ENCODE measurements around the gene CD164L2. TPM values are rescaled to one million over a fixed set of nuclear protein-coding genes. Genes with fewer than 3 reads are reported as not detected.

The CD164L2 gene
- total RNA-seq, 1 donor from 2014 or later, result not detected

GRCh38 chr1:27366411-27367159, 16.5 kb downstream of the CD164L2 start, which contains the start of gene MAP3K6:
Gene MAP3K6, minus strand, starts transcription at chr1:27366961. Its CDS starts 364 bp downstream, at chr1:27366597.
- H3K27me3 Mint-ChIP-seq (ENCODE audit: unreplicated experiment), result no peaks in the 10 kb centered on the region
- H3K9me3 Mint-ChIP-seq (ENCODE audit: unreplicated experiment), result no peaks in the 10 kb centered on the region

GRCh38 chr1:27366113-27366410, 17.1 kb downstream of the CD164L2 start:
- TF ChIP-seq CTCF (IDR thresholded peaks at IDR 0.05), result no peak
- Mint-ChIP-seq H3K36me3 (ENCODE audit: unreplicated experiment) (peaks cover 21% of the 10 kb centered on the region), H3K4me1 (ENCODE audit: unreplicated experiment) (peaks cover 30% of the 10 kb centered on the region), H3K27ac (ENCODE audit: unreplicated experiment) (peak overlapping the region; percentile 97), H3K4me3 (ENCODE audit: unreplicated experiment) (peak overlapping the region; percentile 87), H3K9me3 (ENCODE audit: unreplicated experiment) (no peaks in the 10 kb centered on the region), H3K27me3 (ENCODE audit: unreplicated experiment) (no peaks in the 10 kb centered on the region)
- DNase-seq (ENCODE audit: extremely low spot score, unreplicated experiment), result peak; percentile 92

More at GRCh38 chr1:27366411-27367159, 16.5 kb downstream of the CD164L2 start, which contains the start of gene MAP3K6:
- peak within 1 kb of the TSS; percentile 97 for H3K27ac Mint-ChIP-seq (ENCODE audit: unreplicated experiment)
- peaks cover 18% of the 10 kb centered on the region for H3K36me3 Mint-ChIP-seq (ENCODE audit: unreplicated experiment)
- DNase-seq (ENCODE audit: extremely low spot score, unreplicated experiment), result peak; percentile 92
- H3K4me3 Mint-ChIP-seq (ENCODE audit: unreplicated experiment), result peak within 1 kb of the TSS; percentile 87
- peak; percentile 51 for TF ChIP-seq CTCF (IDR thresholded peaks at IDR 0.05)
- H3K4me1 Mint-ChIP-seq (ENCODE audit: unreplicated experiment), result peaks cover 30% of the 10 kb centered on the region

- DNase-seq (ENCODE audit: extremely low spot score, unreplicated experiment), result peak; percentile 93
- Mint-ChIP-seq H3K4me1 (ENCODE audit: unreplicated experiment) (peaks cover 30% of the 10 kb centered on the region), H3K27ac (ENCODE audit: unreplicated experiment) (peak overlapping the region; percentile 97), H3K4me3 (ENCODE audit: unreplicated experiment) (peak overlapping the region; percentile 87), H3K27me3 (ENCODE audit: unreplicated experiment) (no peaks in the 10 kb centered on the region), H3K36me3 (ENCODE audit: unreplicated experiment) (peaks cover 21% of the 10 kb centered on the region), H3K9me3 (ENCODE audit: unreplicated experiment) (no peaks in the 10 kb centered on the region)
- no peak for TF ChIP-seq CTCF (IDR thresholded peaks at IDR 0.05)
Observed at GRCh38 chr1:27365372-27366112, 17.6 kb downstream of the CD164L2 start.

- Mint-ChIP-seq H3K9me3 (ENCODE audit: unreplicated experiment) (no peaks in the 10 kb centered on the region), H3K4me1 (ENCODE audit: unreplicated experiment) (peaks cover 30% of the 10 kb centered on the region), H3K27me3 (ENCODE audit: unreplicated experiment) (no peaks in the 10 kb centered on the region), H3K36me3 (ENCODE audit: unreplicated experiment) (peaks cover 23% of the 10 kb centered on the region), H3K27ac (ENCODE audit: unreplicated experiment) (peak overlapping the region; percentile 97), H3K4me3 (ENCODE audit: unreplicated experiment) (peak overlapping the region; percentile 87)
- DNase-seq (ENCODE audit: extremely low spot score, unreplicated experiment), result no peak
- no peak for TF ChIP-seq CTCF (IDR thresholded peaks at IDR 0.05)
Observed at GRCh38 chr1:27364696-27365371, 18.3 kb downstream of the CD164L2 start.
